ENCODE data around the gene NR2F1-AS1. TPM values are rescaled to one million over a fixed set of nuclear protein-coding genes. Genes with fewer than 3 reads are reported as not detected.
"Not testable (repeated sequence)": the region's sequence is repeated elsewhere in the genome, so short reads cannot be mapped to it uniquely, and the experiment has no call there.

NR2F1-AS1 gene
- total RNA-seq, 2 experiments from 2014 or later, result not detected

- no peaks in the 10 kb centered on the region for H3K9me3 Mint-ChIP-seq
Measured at GRCh38 chr5:93570294-93571113, 10.5 kb downstream of the NR2F1-AS1 start.

DNA sequence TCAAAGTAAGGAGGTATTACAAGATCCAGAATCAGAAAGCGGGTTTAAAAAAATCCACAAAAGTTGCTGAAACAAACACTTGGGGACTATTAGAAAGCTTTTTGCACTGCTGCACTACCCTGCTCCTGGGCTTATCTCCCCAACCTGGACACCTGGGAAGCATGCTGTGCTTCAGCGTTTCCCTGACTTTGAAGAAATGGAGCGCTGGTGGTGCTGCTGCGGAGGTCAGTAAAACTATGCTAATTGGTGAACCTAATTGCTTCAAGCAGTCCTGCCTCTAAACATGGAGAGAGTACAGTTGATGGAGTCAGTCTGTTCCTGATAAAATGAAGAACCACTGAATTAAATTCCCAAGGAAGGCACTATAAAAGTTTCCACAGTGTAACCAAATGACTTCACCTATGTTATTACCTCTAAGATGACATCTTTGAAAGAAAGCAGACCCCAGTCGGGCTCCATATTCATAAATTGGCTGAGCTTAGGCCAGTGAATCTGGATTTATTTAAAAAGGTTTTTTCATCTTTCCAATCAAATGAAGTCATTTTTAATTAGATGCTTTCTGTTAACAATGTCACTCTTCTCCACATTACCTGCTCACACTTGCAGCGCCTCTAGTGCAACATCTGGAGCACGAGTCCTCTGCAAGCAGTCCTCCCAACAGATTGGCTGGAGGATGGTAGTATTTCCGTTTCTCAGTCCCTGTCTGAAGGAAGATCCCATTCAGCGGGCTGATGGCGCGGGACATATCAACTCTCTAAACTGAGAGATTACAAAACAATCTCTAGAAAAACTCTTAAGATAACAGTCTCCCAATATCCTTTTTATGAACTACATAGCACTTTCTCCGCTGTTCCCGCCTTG lies 11.5 kb downstream of the NR2F1-AS1 start:
- Mint-ChIP-seq H3K4me1 (ENCODE audit: low read depth) (peaks cover 20% of the 10 kb centered on the region), H3K4me3 (no peak overlapping the region), H3K36me3 (no peaks in the 10 kb centered on the region), H3K27me3 (peaks cover 56% of the 10 kb centered on the region), H3K9me3 (no peaks in the 10 kb centered on the region), H3K27ac (no peak overlapping the region)
- CTCF ChIA-PET, result no interaction called here
- intact Hi-C loops (cut with micrococcal nuclease), result loop anchor here (2.0 kb wide), 1 partner anchor 33 kb away; no protein-coding TSS in a partner anchor
- POLR2A ChIA-PET, result interaction anchor here (0.6 kb wide), 1 partner anchor 8 kb away, joined by 3 read pairs; no protein-coding TSS in a partner anchor
- no peak for DNase-seq

More at GRCh38 chr5:93570294-93571113, 10.5 kb downstream of the NR2F1-AS1 start:
- Mint-ChIP-seq H3K27me3 (peaks cover 65% of the 10 kb centered on the region), H3K27ac (no peak overlapping the region), H3K4me3 (no peak overlapping the region), H3K36me3 (no peaks in the 10 kb centered on the region), H3K4me1 (ENCODE audit: low read depth) (peaks cover 19% of the 10 kb centered on the region)
- intact Hi-C loops (cut with micrococcal nuclease), result loop anchor here (2.0 kb wide), 1 partner anchor 32 kb away; no protein-coding TSS in a partner anchor
- CTCF ChIA-PET, result interaction anchor here (1.4 kb wide), 1 partner anchor 231 kb away, joined by 5 read pairs; no protein-coding TSS in a partner anchor
- DNase-seq, result peak; percentile 20
- POLR2A ChIA-PET, result no interaction called here

- ChIA-PET POLR2A (no interaction called here), CTCF (no interaction called here)
- peaks cover 46% of the 10 kb centered on the region for H3K27me3 Mint-ChIP-seq
- no peak for DNase-seq
- H3K36me3 Mint-ChIP-seq, result no peaks in the 10 kb centered on the region
- peaks cover 20% of the 10 kb centered on the region for H3K4me1 Mint-ChIP-seq (ENCODE audit: low read depth)
- H3K4me3 Mint-ChIP-seq, result no peak overlapping the region
- intact Hi-C loops (cut with micrococcal nuclease), result no loop called here
- H3K27ac Mint-ChIP-seq, result no peak overlapping the region
- no peaks in the 10 kb centered on the region for H3K9me3 Mint-ChIP-seq
Measured at GRCh38 chr5:93567424-93567823, 13.6 kb downstream of the NR2F1-AS1 start.

GRCh38 chr5:93566091-93566490 lies 14.9 kb downstream of the NR2F1-AS1 start:
- DNase-seq, result no peak
- no peaks in the 10 kb centered on the region for H3K36me3 Mint-ChIP-seq
- no peak overlapping the region for H3K4me3 Mint-ChIP-seq
- peaks cover 9% of the 10 kb centered on the region for H3K4me1 Mint-ChIP-seq (ENCODE audit: low read depth)
- CTCF ChIA-PET, result interaction anchor here (0.9 kb wide), 1 partner anchor 235 kb away, joined by 3 read pairs; no protein-coding TSS in a partner anchor
- POLR2A ChIA-PET, result no interaction called here
- H3K9me3 Mint-ChIP-seq, result no peaks in the 10 kb centered on the region
- no peak overlapping the region for H3K27ac Mint-ChIP-seq
- intact Hi-C loops (cut with micrococcal nuclease), result no loop called here
- H3K27me3 Mint-ChIP-seq, result peaks cover 35% of the 10 kb centered on the region

DNA sequence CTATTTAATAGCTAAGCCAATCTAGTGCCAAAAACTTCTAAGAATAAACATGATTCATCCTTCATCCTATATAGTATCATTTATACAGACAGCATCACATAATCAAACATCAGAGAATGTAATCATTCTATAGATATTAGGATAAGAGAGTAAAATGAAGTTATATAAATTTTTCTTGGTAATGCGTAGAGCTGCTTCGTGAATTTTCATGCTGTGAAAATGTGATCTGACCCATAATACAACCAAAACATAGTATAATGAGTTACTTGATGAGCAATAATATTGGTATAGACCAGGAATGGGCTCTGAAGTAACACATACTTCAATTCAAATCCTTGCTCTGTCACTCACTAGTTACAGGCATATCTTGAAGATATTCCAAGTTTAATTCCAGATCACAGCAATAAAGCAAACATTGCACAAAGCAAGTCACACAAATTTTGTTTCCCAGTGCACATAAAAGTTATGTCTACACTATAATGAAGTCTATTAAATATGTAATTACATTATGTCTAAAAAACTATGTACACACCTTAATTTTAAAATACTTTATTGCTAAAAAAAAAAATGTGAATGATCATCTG lies 23.9 kb downstream of the NR2F1-AS1 start:
- peaks cover 14% of the 10 kb centered on the region for H3K27me3 Mint-ChIP-seq
- H3K36me3 Mint-ChIP-seq, result no peaks in the 10 kb centered on the region
- H3K27ac Mint-ChIP-seq, result no peak overlapping the region
- POLR2A ChIA-PET, result no interaction called here
- no peaks in the 10 kb centered on the region for H3K4me1 Mint-ChIP-seq (ENCODE audit: low read depth)
- no peak overlapping the region for H3K4me3 Mint-ChIP-seq
- no peak for DNase-seq
- intact Hi-C loops (cut with micrococcal nuclease), result no loop called here
- CTCF ChIA-PET, result interaction anchor here (0.6 kb wide), 1 partner anchor 653 kb away, joined by 3 read pairs; no protein-coding TSS in a partner anchor
- H3K9me3 Mint-ChIP-seq, result no peaks in the 10 kb centered on the region

- CTCF ChIA-PET; H3K4me3 Mint-ChIP-seq; POLR2A ChIA-PET; H3K27ac Mint-ChIP-seq; H3K4me1 Mint-ChIP-seq (ENCODE audit: low read depth); DNase-seq; H3K36me3 Mint-ChIP-seq; intact Hi-C loops (cut with micrococcal nuclease); H3K9me3 Mint-ChIP-seq: not testable (repeated sequence)
- peaks cover 17% of the 10 kb centered on the region for H3K27me3 Mint-ChIP-seq
Measured at GRCh38 chr5:93549594-93549993, 31.4 kb downstream of the NR2F1-AS1 start.

DNA sequence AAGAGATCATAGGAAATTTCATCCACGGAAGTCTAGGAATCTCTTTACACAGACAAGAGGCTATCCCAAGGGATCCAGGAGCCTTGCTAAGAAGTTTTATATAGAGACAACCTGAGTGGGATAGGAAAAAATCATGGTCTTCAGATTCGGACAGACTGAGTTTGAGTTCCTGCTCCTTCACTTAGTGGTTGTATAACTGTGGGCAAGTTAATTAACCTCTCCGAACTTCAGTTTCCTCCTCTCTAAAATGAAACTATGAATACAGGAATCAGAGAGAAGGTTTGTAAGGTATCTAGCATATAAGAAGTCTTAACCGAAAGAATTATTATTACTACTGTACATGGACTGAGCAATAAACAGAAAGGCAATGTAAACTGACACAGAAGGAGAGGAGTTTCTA lies 35.1 kb downstream of the NR2F1-AS1 start:
- Mint-ChIP-seq H3K36me3 (no peaks in the 10 kb centered on the region), H3K27me3 (peaks cover 20% of the 10 kb centered on the region), H3K27ac (no peak overlapping the region), H3K4me1 (ENCODE audit: low read depth) (no peaks in the 10 kb centered on the region), H3K9me3 (peaks cover 3% of the 10 kb centered on the region), H3K4me3 (no peak overlapping the region)
- CTCF ChIA-PET, result no interaction called here
- DNase-seq, result no peak
- POLR2A ChIA-PET, result no interaction called here
- intact Hi-C loops (cut with micrococcal nuclease), result no loop called here

- intact Hi-C loops (cut with micrococcal nuclease), result no loop called here
- H3K36me3 Mint-ChIP-seq, result no peaks in the 10 kb centered on the region
- peaks cover 4% of the 10 kb centered on the region for H3K27me3 Mint-ChIP-seq
- peaks cover 5% of the 10 kb centered on the region for H3K9me3 Mint-ChIP-seq
- H3K4me1 Mint-ChIP-seq (ENCODE audit: low read depth), result no peaks in the 10 kb centered on the region
- CTCF ChIA-PET, result no interaction called here
- no peak for DNase-seq
- POLR2A ChIA-PET, result no interaction called here
- H3K27ac Mint-ChIP-seq, result no peak overlapping the region
- H3K4me3 Mint-ChIP-seq, result no peak overlapping the region
Measured at GRCh38 chr5:93532370-93532769, 48.6 kb downstream of the NR2F1-AS1 start.

DNA sequence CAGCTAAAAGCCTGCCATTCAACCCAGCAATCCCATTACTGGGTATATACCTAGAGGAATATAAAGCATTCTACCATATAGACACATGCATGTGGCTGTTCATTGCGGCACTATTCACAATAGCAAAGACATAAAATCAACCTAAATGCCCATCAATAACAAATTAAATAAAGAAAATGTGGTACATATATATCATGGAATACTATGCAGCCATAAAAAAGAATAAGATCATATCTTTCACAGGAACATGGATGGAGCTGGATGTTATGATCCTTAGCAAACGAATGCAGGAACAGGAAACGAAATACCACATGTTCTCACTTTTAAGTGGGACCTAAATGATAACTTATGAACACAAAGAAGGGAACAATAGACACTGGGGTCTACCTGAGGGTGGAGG lies 59.2 kb downstream of the NR2F1-AS1 start:
- H3K4me1 Mint-ChIP-seq (ENCODE audit: low read depth); DNase-seq; CTCF ChIA-PET; POLR2A ChIA-PET; H3K36me3 Mint-ChIP-seq; intact Hi-C loops (cut with micrococcal nuclease); H3K27ac Mint-ChIP-seq; H3K4me3 Mint-ChIP-seq: not testable (repeated sequence)
- Mint-ChIP-seq H3K9me3 (peaks cover 21% of the 10 kb centered on the region), H3K27me3 (peaks cover 11% of the 10 kb centered on the region)

GRCh38 chr5:93519740-93520139 lies 61.3 kb downstream of the NR2F1-AS1 start:
- Mint-ChIP-seq H3K4me1 (ENCODE audit: low read depth) (no peaks in the 10 kb centered on the region), H3K4me3 (no peak overlapping the region), H3K36me3 (no peaks in the 10 kb centered on the region), H3K27me3 (peaks cover 11% of the 10 kb centered on the region), H3K9me3 (peaks cover 12% of the 10 kb centered on the region), H3K27ac (no peak overlapping the region)
- CTCF ChIA-PET, result no interaction called here
- intact Hi-C loops (cut with micrococcal nuclease), result no loop called here
- DNase-seq, result no peak
- POLR2A ChIA-PET, result no interaction called here

- intact Hi-C loops (cut with micrococcal nuclease), result no loop called here
- no peaks in the 10 kb centered on the region for H3K4me1 Mint-ChIP-seq (ENCODE audit: low read depth)
- POLR2A ChIA-PET, result no interaction called here
- no peak overlapping the region for H3K27ac Mint-ChIP-seq
- no peak overlapping the region for H3K4me3 Mint-ChIP-seq
- H3K36me3 Mint-ChIP-seq, result no peaks in the 10 kb centered on the region
- no peak for DNase-seq
- peaks cover 11% of the 10 kb centered on the region for H3K27me3 Mint-ChIP-seq
- peaks cover 8% of the 10 kb centered on the region for H3K9me3 Mint-ChIP-seq
- CTCF ChIA-PET, result no interaction called here
Measured at GRCh38 chr5:93517828-93518227, 63.2 kb downstream of the NR2F1-AS1 start.

DNA sequence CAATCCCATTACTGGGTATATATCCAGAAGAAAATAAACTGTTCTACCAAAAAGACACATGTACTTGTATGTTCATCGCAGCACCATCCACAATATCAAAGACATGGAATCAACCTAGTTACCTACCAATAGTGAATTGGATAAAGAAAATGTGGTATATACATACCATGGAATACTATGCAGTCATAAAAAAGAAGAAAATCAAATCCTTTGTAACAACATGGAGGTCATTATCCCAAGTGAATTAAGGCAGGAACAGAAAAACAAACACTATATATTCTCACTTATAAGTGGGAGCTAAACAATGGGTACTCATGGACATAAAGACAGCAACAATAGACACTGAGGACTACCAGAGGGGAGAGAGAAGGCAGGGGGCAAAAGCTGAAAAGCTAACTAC lies 67.7 kb downstream of the NR2F1-AS1 start:
- Mint-ChIP-seq H3K4me3 (no peak overlapping the region), H3K36me3 (no peaks in the 10 kb centered on the region), H3K27ac (no peak overlapping the region), H3K27me3 (peaks cover 4% of the 10 kb centered on the region), H3K4me1 (ENCODE audit: low read depth) (no peaks in the 10 kb centered on the region), H3K9me3 (no peaks in the 10 kb centered on the region)
- ChIA-PET CTCF (no interaction called here), POLR2A (no interaction called here)
- DNase-seq, result no peak
- intact Hi-C loops (cut with micrococcal nuclease), result no loop called here

Measured in activated CD4-positive, alpha-beta memory T cell treated with anti-CD3 and anti-CD28 coated beads for 36 hours (primary cell).